Eye (tissue), 1 donor: ENCODE results near the gene DOCK3.

Experiments used
- DNase-seq: peaks from one replicate; pipeline ENCODE4 v3.0.0-alpha.2; 2015

DOCK3 gene

DNA sequence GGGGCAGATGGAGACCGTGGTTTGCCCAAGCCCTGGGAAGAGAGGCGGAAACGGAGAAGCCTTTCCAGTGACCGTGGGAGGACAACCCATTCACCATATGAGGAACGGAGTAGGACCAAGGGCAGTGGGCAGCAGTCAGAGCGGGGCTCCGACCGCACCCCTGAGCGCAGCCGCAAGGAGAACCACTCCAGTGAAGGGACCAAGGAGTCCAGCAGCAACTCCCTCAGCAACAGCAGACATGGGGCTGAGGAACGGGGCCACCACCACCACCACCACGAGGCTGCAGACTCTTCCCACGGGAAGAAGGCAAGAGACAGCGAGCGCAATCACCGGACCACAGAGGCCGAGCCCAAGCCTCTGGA is 718.4 kb downstream of the DOCK3 start:
- no peak for DNase-seq

DNA sequence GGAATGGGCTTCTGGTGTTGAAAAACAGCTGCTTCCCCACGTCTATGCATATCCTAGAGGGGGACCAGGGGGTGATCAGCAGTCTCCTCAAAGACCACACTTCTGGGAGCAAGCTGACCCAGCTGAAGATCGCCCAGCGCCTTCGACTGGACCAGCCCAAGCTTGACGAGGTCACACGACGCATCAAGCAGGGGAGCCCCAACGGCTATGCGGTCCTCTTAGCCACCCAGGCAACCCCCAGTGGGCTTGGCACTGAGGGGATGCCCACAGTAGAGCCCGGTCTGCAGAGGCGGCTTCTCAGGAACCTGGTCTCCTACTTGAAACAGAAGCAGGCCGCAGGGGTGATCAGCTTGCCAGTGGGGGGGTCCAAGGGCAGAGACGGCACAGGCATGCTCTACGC is 718.8 kb downstream of the DOCK3 start:
- no peak for DNase-seq

DNA sequence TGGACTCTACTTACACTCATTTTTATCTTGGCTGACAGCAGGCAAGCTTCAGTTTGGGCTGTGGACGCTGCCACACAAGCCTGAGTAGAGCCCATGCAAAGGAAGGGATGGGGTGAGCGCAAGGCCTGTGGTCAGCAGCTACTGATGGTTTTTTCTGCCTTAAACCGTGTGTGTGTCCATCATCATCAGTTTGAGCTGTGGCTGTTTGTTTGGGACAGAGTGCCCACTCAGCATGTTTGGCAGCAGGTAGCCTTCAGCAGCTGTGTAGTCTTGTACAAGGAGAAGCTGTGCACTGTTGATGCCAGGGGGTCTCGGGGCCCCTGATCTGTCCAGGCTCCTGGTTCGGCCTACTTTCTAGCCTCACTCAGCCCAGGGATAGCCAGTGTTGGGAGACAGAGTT is 719.8 kb downstream of the DOCK3 start:
- DNase-seq: no peak

DNA sequence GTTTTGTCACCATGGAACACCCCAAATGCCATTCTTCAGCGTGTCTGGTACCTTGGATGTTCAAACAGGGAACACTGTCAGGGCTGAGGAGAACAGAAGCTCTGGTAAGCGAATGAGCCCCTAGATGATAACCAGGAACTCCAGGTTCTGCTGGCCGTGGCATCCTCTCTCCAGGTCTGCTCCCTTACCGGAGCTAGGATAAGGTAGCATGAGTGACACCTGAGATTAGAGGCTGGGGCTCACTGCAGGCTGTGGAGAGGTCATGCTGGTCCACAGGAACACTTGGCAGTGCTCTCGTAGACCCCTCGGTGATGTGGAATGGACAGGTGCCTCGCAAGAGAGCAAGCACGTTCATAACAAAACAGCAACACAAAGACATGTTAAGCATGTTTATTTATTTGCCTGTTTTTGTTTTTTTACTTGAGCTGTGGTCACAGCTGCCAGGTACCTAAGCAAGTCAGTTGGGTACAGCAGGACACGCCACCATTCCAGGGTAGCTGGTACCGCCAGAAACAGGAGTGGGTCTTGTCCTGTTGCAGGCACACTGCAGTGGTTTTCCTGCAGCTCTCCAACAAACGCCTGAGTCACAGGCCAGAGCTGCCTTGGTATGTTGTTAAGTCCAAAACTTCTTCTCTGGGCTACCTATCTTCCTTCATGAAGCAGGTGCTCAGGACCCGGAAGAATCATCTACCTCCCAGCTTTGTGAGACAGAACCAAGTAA is 720.9 kb downstream of the DOCK3 start:
- no peak for DNase-seq

DNA sequence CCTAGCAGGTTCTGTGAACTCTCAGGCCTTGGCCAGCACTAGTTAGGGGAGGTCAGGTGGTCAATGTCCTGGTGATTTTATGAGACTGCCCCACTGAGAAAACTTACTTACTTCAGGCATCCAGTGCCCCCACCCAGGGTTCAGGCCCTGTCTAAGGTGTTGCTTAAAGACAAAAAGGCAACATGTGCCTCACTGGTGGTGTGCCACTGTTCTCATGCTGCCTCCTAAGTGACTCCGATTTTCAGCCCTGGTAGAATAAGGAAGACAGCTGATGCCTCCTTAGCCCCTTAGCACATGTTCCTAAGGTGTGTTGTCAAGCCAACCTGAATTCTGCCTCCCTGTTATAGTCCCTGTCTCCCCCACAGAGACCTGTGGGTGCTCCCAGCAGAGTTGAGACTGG is 721.7 kb downstream of the DOCK3 start:
- DNase-seq: no peak

DNA sequence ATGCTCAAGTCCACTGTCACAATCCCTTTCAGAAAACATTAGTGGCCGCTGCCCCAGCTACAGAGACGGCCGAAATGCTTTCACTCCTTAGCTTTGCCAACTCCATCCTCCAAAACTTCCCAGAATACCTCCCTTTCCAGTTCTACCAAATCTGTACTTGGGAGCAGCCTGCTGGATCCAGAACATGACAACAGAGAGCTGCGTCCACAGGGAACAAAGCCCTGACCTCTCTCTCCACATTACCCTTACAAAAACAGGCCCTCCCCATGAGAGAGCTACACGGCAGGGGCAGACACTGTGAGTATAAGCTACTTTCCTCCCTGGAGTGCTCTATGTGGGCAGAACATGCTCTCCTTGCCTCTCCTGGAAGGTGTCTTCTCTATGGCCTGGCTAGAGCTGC is 722.7 kb downstream of the DOCK3 start:
- DNase-seq: no peak

DNA sequence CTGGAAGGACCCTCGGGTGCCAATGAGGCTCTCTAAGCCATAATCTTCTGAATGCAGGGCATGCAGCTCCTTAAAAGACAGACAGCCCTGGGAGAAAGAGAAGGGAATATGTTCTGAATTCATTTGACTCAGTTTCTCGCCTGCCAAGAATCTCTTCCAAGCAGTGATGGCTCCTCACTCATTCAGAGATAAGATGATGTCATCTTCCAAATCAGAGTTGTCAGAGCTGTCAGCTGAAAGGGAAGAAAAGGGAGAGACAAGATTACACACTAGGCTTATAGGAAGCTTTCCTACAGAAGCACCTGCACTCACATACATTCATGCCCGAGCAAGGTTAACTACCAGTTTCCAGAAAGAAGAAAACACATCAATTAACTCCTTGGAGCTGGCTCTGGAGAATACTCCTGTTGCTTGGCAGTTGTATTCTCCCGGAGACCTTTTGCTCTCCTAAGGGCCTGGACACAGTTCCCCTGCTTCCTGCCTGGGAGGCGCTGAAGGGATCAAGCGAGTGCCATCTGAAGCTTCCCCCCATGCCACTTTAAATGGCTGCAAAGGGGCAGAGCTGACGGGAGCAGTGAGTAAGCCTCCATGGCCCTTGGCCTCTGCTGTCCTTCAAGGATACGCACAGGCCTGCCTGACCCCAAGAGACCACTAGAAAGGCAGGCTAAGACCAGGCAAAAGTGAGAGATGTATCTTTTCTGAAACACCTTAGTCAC is 724.0 kb downstream of the DOCK3 start:
- DNase-seq: no peak

DNA sequence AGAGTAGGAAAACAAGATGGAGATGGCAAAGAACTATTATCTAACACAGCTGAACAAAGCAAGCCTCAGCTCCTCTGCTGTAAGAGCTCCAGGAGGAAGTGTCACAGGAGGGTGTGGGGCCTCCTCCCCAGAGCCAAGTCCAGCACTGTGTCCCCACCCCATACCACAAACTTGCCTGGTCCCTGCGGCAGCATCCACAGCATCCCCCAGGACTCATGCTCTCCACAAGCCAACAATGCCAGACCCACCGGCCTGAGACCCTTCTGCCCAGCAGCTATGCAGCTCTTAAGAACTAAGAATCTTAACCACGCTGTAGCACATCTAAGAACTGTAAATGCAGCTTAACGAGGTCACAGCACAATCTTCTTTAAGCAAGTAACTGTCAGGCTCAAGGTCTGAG is 725.4 kb downstream of the DOCK3 start:
- DNase-seq: no peak

DNA sequence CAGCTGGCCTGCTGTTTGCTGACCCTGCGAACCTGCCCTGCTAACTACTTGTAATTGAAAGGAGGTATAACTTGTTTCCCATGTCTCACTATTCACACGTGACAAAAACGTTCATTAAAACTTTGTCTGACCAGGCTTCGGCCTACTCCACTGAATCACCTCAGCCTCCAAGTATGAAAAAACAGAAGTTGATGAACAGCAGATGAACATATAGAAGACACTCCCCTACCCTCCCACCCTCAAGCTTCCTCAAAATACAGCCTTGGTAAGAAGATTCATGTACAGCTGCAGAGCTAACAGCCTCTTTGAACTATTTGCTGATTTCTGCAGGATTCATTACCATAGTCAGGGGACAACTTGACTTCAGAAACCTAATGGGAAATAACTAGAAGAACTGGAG is 727.0 kb downstream of the DOCK3 start:
- DNase-seq: no peak

DNA sequence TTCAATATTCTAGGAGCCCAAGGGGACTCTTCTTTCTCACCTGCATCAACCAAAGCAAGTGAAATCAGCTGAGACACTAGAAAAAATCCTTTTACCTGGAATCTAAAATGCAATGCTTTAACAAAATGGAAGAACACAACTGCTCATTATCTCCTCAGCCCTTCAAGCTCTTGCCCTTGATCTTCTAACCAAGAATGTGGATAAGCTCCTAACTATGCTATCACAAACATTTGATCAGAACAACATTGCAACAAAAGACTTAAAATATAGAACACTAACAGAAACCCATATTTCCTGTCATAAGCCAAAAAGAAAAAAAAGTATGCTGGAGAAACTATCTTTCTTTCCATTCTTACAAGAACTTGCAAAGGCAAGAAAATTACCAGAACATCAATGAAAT is 728.9 kb downstream of the DOCK3 start:
- no peak for DNase-seq

DNA sequence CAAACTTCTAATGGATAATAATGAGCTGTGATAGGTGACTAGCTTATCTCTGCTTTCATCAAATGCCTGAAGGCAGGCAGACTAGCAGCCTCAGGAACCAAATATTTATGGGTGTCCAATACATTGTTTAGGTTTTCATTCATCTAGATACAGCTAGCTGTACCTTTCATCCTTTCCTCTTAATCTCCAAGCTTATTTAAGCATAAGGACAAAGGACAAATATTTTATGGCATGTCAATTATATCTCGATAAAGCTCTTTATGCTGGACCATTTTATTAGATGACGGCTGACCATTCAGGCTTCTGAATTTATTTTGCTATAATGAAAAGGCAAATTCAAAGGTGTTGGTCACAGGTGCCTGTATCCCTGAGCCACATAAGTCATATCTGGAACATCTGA is 733.3 kb downstream of the DOCK3 start:
- no peak for DNase-seq

DNA sequence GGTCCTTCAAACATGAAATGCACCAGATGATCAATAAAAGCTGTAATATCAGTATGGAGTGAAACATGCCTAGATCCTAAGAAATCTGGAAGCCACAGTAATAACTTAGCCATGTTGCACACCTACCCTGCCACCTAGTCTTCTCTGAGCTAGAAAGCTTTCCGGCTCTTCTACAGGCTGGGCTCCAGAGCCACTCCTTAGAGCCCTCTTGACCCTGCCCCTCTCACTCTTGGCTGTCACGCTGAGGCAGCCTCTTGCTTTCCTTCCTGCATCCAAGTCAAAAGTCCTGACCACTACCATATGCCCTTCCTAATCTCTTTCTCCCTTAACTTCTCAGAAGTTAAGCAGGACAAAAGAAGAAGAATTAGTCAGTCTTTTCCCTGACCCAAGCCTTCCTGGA is 734.1 kb downstream of the DOCK3 start:
- no peak for DNase-seq

DNA sequence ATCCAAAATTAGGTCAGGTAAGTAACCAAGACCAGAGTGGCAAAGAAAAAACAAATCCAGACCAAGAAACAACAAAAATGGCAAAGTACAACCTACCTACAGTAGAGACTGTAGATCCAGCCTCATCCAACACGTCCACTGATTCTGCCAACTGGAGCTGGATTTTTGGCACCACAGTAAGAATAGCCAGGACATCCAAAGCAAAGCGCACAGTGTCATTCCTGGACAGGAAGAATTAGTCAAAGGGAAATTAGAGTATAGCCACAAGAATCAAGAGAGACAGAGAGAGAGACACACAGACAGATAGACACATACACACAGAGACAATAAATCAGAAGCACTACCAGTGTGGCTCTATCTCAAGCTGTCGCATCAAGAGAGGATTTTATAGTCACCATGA is 747.5 kb downstream of the DOCK3 start:
- DNase-seq: no peak

DNA sequence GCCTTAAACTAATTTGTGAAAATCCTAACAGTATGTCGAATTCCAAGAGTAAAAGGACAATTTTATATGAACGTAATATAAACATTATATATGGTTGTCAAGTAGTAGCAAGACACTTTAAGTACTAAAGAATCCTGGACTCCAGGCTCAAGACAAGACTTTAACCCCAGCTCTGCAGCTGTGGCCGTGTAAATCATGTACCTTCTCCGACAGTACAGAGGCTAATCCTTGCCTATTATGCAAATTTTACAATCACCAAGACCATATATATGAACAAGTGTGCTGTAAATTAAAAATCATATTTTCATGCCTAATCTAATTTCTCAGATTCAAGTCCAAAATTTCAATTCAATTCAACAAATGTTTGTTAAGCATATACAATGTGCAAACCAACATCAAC is 752.2 kb downstream of the DOCK3 start:
- DNase-seq: no peak

DNA sequence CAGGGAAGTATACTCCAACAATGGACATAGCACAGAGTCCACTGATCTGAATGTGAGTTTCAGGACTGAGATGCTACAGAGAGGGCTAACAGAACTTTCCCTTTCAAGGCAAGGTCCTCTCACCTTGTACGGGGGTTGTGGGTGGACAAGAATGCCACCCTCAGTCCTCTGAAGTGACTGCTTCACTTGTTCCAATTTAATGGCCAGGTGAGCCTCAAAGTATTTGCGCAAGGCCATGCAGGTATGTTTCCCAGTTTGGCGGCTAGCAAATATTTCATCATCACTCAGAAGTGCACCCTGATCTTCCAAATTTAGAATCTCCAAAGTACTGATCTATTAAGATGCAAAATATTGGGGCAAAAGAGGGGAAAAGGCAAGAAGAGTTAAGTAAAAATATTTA is 754.4 kb downstream of the DOCK3 start:
- no peak for DNase-seq
